DND-41 (cell line): ENCODE data around the gene DDO.

ENCODE experiments used
- EZH2 ChIP-seq: IDR thresholded peaks from 3 replicates; pipeline ENCODE4 v1.6.1; 2012; ENCODE audit warnings: borderline replicate concordance, low read depth, mild to moderate bottlenecking, moderate library complexity, low read length, inconsistent platforms; ENCODE audit not compliant: severe bottlenecking
- TF ChIP-seq, protein P1 (sequence below): IDR thresholded peaks from 2 replicates; pipeline ENCODE4 v1.5.1; 2012; ENCODE audit warnings: borderline replicate concordance, low read length, moderate library complexity, mild to moderate bottlenecking; ENCODE audit not compliant: poor library complexity, severe bottlenecking; ENCODE audit errors: extremely low read depth

DNA sequence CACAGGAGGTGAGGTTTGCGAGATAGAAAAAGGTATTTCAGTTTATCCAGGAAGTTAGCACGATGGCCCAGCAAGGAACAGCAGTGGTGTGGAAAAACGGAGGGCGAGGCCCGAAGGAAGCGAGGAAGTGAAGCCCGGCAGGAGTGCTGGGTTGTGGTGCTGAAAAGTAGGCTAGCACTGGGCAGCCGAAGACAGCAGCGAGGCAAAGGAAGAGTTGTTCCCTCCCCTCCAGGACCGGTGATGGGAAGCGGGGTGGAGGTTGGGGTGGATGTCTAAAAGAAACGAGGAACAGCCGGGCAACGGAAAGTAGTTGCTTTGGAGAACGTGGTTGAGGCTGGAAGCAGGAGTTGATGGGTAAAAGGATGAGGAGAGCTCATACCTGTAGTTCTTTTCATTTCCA, 58.6 kb downstream of the DDO start:
- no peak for TF ChIP-seq EZH2
- TF ChIP-seq, protein P1, sequence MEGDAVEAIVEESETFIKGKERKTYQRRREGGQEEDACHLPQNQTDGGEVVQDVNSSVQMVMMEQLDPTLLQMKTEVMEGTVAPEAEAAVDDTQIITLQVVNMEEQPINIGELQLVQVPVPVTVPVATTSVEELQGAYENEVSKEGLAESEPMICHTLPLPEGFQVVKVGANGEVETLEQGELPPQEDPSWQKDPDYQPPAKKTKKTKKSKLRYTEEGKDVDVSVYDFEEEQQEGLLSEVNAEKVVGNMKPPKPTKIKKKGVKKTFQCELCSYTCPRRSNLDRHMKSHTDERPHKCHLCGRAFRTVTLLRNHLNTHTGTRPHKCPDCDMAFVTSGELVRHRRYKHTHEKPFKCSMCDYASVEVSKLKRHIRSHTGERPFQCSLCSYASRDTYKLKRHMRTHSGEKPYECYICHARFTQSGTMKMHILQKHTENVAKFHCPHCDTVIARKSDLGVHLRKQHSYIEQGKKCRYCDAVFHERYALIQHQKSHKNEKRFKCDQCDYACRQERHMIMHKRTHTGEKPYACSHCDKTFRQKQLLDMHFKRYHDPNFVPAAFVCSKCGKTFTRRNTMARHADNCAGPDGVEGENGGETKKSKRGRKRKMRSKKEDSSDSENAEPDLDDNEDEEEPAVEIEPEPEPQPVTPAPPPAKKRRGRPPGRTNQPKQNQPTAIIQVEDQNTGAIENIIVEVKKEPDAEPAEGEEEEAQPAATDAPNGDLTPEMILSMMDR, result no peak
